Pancreas (tissue), 10 donors: ENCODE measurements around the gene CAMK2G. TPM values are rescaled to one million over a fixed set of nuclear protein-coding genes. Genes with fewer than 3 reads are reported as not detected.
A peak's percentile ranks its signal among the peaks of the same experiment; 100 is the strongest.

ENCODE experiments used
- ATAC-seq, 4 donors: fragments of 200-7000 bp; cut with Tn5 transposase; one replicate each; pipeline versions ENCODE4 v1.8.0 to v1.9.1; 2020; ENCODE audit warnings: mild to moderate bottlenecking in 4 of 4, moderate library complexity in 4 of 4
- DNase-seq, 6 donors: peaks; one replicate each; pipeline ENCODE4 v3.0.0-alpha.2; 2020
- FAIRE-seq: peaks from 2 replicates; lab custom pipeline; 2012; peaks lifted over from hg19 to GRCh38; lab: Jason Lieb, UNC
- H3K27ac ChIP-seq, 4 donors: fragments of 200-600 bp; sonication (generic); 1 replicate in 3 of 4; 2 replicates in 1 of 4; pipeline versions ENCODE4 v1.5.0 to v1.8.0; 2020
- H3K27me3 ChIP-seq, 4 donors: fragments of 200-600 bp; one replicate each; pipeline ENCODE4 v1.8.0; 2021
- H3K36me3 ChIP-seq, 3 donors: fragments of 200-600 bp; sonication (generic) in 1 of 3; one replicate each; pipeline versions ENCODE4 v1.5.0 to v1.8.0; 2020 to 2021
- H3K4me1 ChIP-seq, 3 donors: fragments of 200-600 bp; one replicate each; pipeline ENCODE4 v1.8.0; 2021
- H3K4me3 ChIP-seq, 4 donors: fragments of 200-600 bp; sonication (generic) in 2 of 4; one replicate each; pipeline versions ENCODE4 v1.5.0 to v1.8.0; 2020 to 2021
- H3K9me3 ChIP-seq, 4 donors: fragments of 200-600 bp; one replicate each; pipeline ENCODE4 v1.8.0; 2021
- CTCF ChIP-seq, 4 donors: fragments of 200-600 bp; sonication (generic) in 3 of 4; IDR thresholded peaks; one replicate each; pipeline versions ENCODE4 v1.5.0 to v1.8.0; 2021; ENCODE audit warnings: antibody characterized with exemption in 4 of 4
- WGBS, 2 donors: extraction: QIAGEN DNeasy Blood & Tissue Kit; methylation state at CpG; one replicate each; pipeline ENCODE4 v1.1.7; 2013; 5-methylcytosine and 5-hydroxymethylcytosine counted together
- intact Hi-C, 3 donors: fragments of 100-400 bp; cut with DNase I; formaldehyde crosslinking; loops; one replicate each; pipeline versions ENCODE4 v1.11.1 to v1.14.2; 2022
- polyA plus RNA-seq, 2 donors: library from polyadenylated mRNA; stranded (reverse); fragments of 200-250 nt; gene quantifications; one replicate each; pipeline ENCODE4 v1.2.3, GENCODE V29; 2013
- total RNA-seq, 6 donors: library from RNA; stranded (reverse); fragmentation: NEBNext Ultra II Directional in 4 of 6; extraction: Animal tissue kit (Norgen Biotek cat#: 25700) in 4 of 6; gene quantifications; one replicate each; pipeline versions ENCODE4 v1.2.1 to v1.2.4, GENCODE V29; 2021 to 2023
- donor health status: healthy with polysubstance abuse.
- donor health status: DM: no; HTN: no; CAD: no; lungs with moderate emphysema.
- donor health status: DM: no; HTN: no; CAD: no.
- donor health status: control.
- donor health status: control.
- donor health status: Bipolar disorder and iron deficiency.
- donor health status: DM: yes; HTN: yes; CAD: no.
- donor health status: DM: no; HTN: no; CAD: no.
- donor health status: DM: no; HTN: no; CAD: no.
- donor health status: DM: yes; HTN: yes; CAD: no.

The CAMK2G gene
- total and polyA plus RNA-seq, 8 donors = 5.3 to 18.4 (median 8.3) TPM

- Histone ChIP-seq H3K36me3 (peaks cover 0 to 38% (median 11%) of the 10 kb centered on the region in 3 donors), H3K27ac (peak overlapping the region; percentile 87 to 99 (median 93)), H3K27me3 (no peaks in the 10 kb centered on the region), H3K4me3 (peak overlapping the region; percentile 44 to 91 (median 80)), H3K9me3 (no peaks in the 10 kb centered on the region), H3K4me1 (peaks cover 0 to 21% (median 8%) of the 10 kb centered on the region in 3 donors)
- FAIRE-seq (no peak), ATAC-seq (peak; percentile 75 to 84 (median 80)), DNase-seq (peak; percentile 81 to 95 (median 88))
- 0% methylated on average over 70 to 101 of the region's 101 CpGs for WGBS, 2 donors
- no peak for TF ChIP-seq CTCF (IDR thresholded peaks at IDR 0.05)
- intact Hi-C loops = no loop called here
Measured at GRCh38 chr10:73772281-73773151, 101.8 kb downstream of the CAMK2G start.

GRCh38 chr10:73771722-73772280, 102.6 kb downstream of the CAMK2G start:
- peak overlapping the region; percentile 87 to 99 (median 93) for H3K27ac ChIP-seq
- peak; percentile 69 to 83 (median 76) for ATAC-seq
- no peaks in the 10 kb centered on the region for H3K9me3 ChIP-seq
- H3K36me3 ChIP-seq = peaks cover 1 to 45% (median 19%) of the 10 kb centered on the region in 3 donors
- H3K4me1 ChIP-seq = peaks cover 0 to 21% (median 8%) of the 10 kb centered on the region in 3 donors
- no peak for FAIRE-seq
- intact Hi-C loops = no loop called here
- 17 to 22% methylated on average over 17 of the region's 17 CpGs for WGBS, 2 donors
- peak overlapping the region; percentile 44 to 91 (median 80) for H3K4me3 ChIP-seq
- no peaks in the 10 kb centered on the region for H3K27me3 ChIP-seq
- peak in 2 of 6 donors; percentile 38 to 95 for DNase-seq
- no peak for TF ChIP-seq CTCF (IDR thresholded peaks at IDR 0.05)

- peaks cover 3 to 53% (median 38%) of the 10 kb centered on the region in 3 donors for H3K36me3 ChIP-seq
- DNase-seq = no peak
- no peak overlapping the region for H3K4me3 ChIP-seq
- no peaks in the 10 kb centered on the region for H3K9me3 ChIP-seq
- no peak for FAIRE-seq
- 88 to 91% methylated on average over 5 of the region's 5 CpGs for WGBS, 2 donors
- intact Hi-C loops = no loop called here
- peaks cover 0 to 8% (median 0%) of the 10 kb centered on the region in 3 donors for H3K4me1 ChIP-seq
- ATAC-seq = no peak
- H3K27ac ChIP-seq = no peak overlapping the region
- H3K27me3 ChIP-seq = no peaks in the 10 kb centered on the region
- no peak for TF ChIP-seq CTCF (IDR thresholded peaks at IDR 0.05)
Measured at GRCh38 chr10:73769396-73769795, 105.0 kb downstream of the CAMK2G start.

GRCh38 chr10:73768881-73769280, 105.5 kb downstream of the CAMK2G start:
- DNase-seq (no peak), ATAC-seq (no peak), FAIRE-seq (no peak)
- H3K27ac ChIP-seq = no peak overlapping the region
- H3K4me1 ChIP-seq = peaks cover 0 to 4% (median 0%) of the 10 kb centered on the region in 3 donors
- WGBS, 2 donors = 84 to 86% methylated on average over 11 of the region's 11 CpGs
- intact Hi-C loops = no loop called here
- TF ChIP-seq CTCF (IDR thresholded peaks at IDR 0.05) = no peak
- H3K36me3 ChIP-seq = peaks cover 3 to 55% (median 38%) of the 10 kb centered on the region in 3 donors
- no peak overlapping the region for H3K4me3 ChIP-seq
- H3K9me3 ChIP-seq = no peaks in the 10 kb centered on the region
- H3K27me3 ChIP-seq = no peaks in the 10 kb centered on the region
